HFF-Myc (cell line): ENCODE measurements around the gene ESR1.
"Not testable (repeated sequence)": the region's sequence is repeated elsewhere in the genome, so short reads cannot be mapped to it uniquely, and the experiment has no call there.

Experiments used
- DNase-seq: peaks from one replicate; pipeline ENCODE4 v3.0.0-alpha.2; 2011; ENCODE audit warnings: low read depth; ENCODE audit errors: extremely low read depth
- H3K4me3 ChIP-seq: replicated peaks from 2 replicates; pipeline ENCODE4 v1.5.1; 2011; ENCODE audit warnings: low read depth, mild to moderate bottlenecking, control low read depth, low read length
- TF ChIP-seq, protein P1 (sequence below): IDR thresholded peaks from 2 replicates; pipeline ENCODE4 v1.5.1; 2012; ENCODE audit warnings: mild to moderate bottlenecking, low read depth, low read length, control low read depth; ENCODE audit errors: missing control alignments

Gene ESR1

DNA sequence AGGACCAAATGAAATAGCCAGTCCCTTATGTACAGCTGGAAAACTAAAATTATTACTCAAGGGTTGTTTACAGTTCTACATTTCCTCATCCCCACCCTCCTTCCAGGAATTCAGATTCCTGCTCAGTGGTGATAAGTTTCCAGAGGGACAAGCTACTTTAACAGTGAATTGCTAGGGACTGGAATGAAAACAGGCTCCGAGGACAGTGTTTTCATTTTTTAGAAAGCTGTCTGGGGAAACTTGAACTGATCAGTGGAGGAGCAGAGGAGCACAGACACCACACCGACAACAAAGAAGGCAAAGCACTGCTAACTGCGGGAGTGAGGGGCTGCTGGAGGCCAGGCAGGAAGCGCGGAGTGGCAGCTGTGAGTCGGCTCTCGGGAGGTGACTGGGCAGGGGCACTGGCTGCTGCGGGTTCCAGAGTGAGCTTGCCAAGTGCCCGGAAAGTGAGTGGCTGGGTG, 322.2 kb downstream of the ESR1 start:
- DNase-seq: no peak
- H3K4me3 ChIP-seq: no peak overlapping the region
- TF ChIP-seq, protein P1, sequence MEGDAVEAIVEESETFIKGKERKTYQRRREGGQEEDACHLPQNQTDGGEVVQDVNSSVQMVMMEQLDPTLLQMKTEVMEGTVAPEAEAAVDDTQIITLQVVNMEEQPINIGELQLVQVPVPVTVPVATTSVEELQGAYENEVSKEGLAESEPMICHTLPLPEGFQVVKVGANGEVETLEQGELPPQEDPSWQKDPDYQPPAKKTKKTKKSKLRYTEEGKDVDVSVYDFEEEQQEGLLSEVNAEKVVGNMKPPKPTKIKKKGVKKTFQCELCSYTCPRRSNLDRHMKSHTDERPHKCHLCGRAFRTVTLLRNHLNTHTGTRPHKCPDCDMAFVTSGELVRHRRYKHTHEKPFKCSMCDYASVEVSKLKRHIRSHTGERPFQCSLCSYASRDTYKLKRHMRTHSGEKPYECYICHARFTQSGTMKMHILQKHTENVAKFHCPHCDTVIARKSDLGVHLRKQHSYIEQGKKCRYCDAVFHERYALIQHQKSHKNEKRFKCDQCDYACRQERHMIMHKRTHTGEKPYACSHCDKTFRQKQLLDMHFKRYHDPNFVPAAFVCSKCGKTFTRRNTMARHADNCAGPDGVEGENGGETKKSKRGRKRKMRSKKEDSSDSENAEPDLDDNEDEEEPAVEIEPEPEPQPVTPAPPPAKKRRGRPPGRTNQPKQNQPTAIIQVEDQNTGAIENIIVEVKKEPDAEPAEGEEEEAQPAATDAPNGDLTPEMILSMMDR: no peak

DNA sequence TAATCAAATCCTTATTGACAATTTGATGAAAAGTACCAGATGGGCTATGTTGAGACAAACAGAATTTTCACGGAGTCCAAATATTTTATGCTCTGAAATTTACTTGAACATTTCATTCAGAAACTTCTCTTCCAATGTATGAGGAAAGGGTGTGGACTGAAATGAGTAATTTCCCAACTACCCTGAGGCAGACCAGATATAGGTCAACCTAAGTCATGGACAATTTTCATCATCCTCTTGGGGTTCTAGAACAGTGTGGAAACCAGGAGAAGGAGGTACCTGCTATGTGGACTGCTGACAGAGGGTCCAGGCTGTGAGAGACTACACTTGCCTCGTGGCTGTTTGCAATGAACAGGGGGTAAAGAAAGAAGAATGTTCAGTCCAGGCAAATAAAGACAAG, 323.0 kb downstream of the ESR1 start:
- TF ChIP-seq, protein P1: no peak
- no peak overlapping the region for H3K4me3 ChIP-seq
- no peak for DNase-seq

DNA sequence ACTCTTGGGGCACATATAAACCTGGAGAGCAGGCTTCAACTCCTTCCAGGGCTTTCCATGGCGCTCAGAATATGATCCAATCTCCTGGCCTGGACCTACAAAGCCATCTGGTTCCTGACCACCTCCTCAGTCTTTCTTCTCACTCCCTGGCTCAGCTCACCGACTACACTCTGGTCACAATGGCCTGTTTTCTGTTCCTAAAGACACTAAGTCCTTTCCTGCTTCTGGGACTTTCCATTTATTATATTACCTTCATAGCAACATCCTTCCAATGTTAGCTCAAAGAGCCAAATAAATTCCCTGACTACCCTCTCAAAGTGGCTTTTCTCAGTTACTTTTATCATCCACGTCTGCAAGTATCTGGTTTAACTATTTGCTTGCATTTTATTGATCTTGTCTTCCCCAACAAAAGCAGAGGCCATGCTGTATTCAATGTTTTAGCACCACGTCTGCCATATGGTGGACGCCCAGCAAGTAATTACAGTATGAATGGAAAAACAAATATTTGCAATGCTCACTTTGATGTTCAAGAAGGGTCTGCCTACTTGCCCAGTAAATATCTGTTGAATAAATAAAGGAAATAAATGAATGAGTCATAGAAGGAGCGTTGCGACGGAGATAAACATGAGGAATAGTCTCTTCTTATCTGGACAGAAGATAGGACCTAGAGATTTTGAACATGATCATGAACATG, 328.4 kb downstream of the ESR1 start:
- DNase-seq: no peak

DNA sequence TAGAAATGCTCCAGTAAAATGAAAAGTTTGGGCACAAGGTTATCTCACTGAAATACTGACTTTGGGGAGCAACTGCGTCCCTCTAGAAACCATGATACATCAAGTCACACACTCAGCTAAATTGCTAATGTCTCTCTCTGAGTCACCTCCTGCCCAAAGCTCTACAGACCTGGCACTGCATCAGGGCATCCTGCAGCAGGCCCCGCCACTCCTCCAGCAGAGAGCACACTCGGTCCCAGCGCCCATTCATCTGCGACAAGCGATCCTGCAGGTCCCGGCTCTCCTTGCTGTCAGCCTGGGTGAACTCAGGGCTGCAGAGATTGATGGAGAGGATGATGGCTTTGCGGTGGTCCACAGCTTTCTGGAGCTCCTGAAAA, 329.0 kb downstream of the ESR1 start:
- no peak for DNase-seq
- H3K4me3 ChIP-seq: no peak overlapping the region
- TF ChIP-seq, protein P1: no peak

More for the DNA sequence above, 328.4 kb downstream of the ESR1 start:
- TF ChIP-seq, protein P1: no peak
- no peak overlapping the region for H3K4me3 ChIP-seq

DNA sequence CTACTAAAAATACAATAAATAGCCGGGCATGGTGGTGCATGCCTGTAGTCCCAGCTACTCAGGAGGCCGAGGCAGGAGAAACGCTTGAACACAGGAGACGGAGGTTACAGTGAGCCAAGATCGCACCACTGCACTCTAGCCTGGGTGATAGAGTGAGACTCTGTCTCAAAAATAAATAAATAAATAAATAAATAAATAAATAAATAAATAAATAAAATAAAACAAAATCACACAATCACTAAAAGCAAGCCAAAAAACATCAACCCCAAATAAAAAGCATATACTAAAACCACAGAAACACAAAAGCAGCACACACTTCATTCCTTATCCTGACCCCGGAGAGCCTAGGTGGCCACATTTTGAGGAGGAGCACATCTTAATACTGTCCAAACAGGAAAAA, 330.9 kb downstream of the ESR1 start:
- not testable (repeated sequence) for H3K4me3 ChIP-seq, DNase-seq

DNA sequence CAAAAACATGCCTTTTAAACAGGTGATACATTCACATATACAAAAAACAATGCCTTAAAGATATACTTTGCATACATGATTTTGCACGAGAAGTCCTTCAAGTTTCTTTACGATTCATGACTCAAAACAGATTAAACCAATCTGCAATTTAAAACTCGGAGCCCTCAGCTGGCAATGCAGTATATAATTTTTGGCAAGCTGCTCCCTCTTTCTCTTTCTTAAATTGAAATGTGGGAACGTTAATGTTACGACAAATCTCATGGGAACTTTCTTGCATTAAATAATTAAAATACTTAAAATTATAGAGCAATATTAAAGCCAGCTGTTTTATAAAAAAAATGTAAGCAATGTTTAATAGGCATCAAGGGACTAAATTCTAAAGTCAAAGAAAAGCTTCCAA, 334.6 kb downstream of the ESR1 start:
- H3K4me3 ChIP-seq: no peak overlapping the region
- no peak for DNase-seq
- TF ChIP-seq, protein P1: no peak

DNA sequence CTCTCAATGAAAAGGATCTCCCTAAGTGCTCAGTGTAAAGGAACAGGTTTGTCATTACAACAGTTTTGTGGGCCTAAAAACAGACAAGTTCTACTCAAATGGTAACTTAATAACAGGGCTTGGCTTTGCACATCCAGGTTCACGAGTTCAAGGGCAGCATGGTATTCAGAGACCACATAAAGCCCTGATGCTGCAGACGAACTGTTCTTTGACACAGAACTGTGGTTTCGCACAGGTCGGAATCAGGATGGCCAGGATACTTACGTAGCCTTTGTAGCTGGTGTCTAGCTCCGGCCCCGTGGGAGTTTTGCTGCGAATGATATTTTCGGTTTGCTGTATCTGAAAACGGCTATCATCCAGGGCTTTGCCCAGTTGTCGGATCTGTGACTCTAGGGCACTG, 335.9 kb downstream of the ESR1 start:
- H3K4me3 ChIP-seq: no peak overlapping the region
- TF ChIP-seq, protein P1: no peak
- no peak for DNase-seq
